Measurements from ENCODE around the gene LYST. TPM values are rescaled to one million over a fixed set of nuclear protein-coding genes. Genes with fewer than 3 reads are reported as not detected.
"Not testable (repeated sequence)": the region's sequence is repeated elsewhere in the genome, so short reads cannot be mapped to it uniquely, and the experiment has no call there.

LYST gene
- total RNA-seq, 1 donor from 2014 or later: 52.1 TPM

GRCh38 chr1:235648954-235649367 lies 217.7 kb downstream of the LYST start:
- no peaks in the 10 kb centered on the region for H3K27me3 ChIP-seq
- DNase-seq (ENCODE audit: extremely low spot score in 2 of 2): no peak
- H3K36me3 ChIP-seq: no peaks in the 10 kb centered on the region
- intact Hi-C loops (cut with DNase I): no loop called here
- H3K4me1 ChIP-seq: peaks cover 27% of the 10 kb centered on the region
- no peak overlapping the region for H3K27ac ChIP-seq
- TF ChIP-seq POLR2A (IDR thresholded peaks at IDR 0.05): no peak
- TF ChIP-seq POLR2AphosphoS5 (IDR thresholded peaks at IDR 0.05; ENCODE audit: insufficient read depth in 1 of 2, low read depth in 1 of 2): no peak
- no peak for TF ChIP-seq CTCF (IDR thresholded peaks at IDR 0.05)
- H3K9me3 ChIP-seq: no peaks in the 10 kb centered on the region
- peak overlapping the region; percentile 53 to 64 for H3K4me3 ChIP-seq

DNA sequence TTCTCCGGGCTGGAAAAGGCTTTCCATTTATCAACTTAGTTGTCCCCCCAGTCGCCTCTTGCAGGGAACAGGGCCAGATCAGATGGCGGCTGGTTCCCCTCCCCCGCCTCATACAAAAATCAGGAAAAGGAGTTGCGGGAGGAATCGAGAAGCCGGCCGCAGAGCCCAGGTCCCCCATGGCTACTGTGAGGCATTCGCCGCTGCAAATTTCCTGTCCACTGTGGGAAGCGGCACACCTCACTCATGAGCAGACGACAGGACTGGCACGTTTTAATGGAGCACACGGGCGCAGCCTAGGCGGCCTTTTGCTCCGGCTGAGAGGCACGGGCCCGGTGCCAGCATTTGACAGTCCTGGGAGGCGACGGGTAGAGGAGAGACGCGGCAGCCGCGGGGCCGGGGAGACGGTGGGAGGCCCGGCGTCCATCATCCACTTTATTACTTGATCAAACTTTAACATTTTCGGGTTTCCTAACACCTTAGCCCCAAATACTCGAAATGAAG lies 218.2 kb downstream of the LYST start:
- peaks cover 27% of the 10 kb centered on the region for H3K4me1 ChIP-seq
- no peak overlapping the region for H3K27ac ChIP-seq
- H3K27me3 ChIP-seq: no peaks in the 10 kb centered on the region
- peak overlapping the region; percentile 53 to 64 for H3K4me3 ChIP-seq
- H3K9me3 ChIP-seq: no peaks in the 10 kb centered on the region
- intact Hi-C loops (cut with DNase I): no loop called here
- no peak for DNase-seq (ENCODE audit: extremely low spot score in 2 of 2)
- no peak for TF ChIP-seq POLR2AphosphoS5 (IDR thresholded peaks at IDR 0.05; ENCODE audit: insufficient read depth in 1 of 2, low read depth in 1 of 2)
- TF ChIP-seq CTCF (IDR thresholded peaks at IDR 0.05): no peak
- TF ChIP-seq POLR2A (IDR thresholded peaks at IDR 0.05): no peak
- no peaks in the 10 kb centered on the region for H3K36me3 ChIP-seq

DNA sequence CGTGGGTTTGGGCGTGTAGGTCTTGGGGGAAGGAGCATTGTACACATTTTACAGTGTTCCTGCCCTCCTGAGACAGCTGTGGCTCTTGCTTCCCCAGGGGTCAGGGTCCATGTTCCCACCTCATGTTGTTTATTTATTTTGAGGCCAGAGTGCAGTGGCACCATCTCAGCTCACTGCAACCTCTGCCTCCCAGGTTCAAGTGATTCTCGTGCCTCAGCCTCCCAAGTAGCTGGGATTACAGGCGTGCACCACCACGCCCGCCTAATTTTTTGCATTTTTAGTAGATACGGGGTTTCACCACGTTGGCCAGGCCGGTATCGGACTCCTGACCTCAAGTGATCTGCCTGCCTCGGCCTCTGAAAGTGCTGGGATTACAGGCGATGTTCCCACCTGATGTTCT lies 219.2 kb downstream of the LYST start:
- intact Hi-C loops (cut with DNase I); H3K4me3 ChIP-seq; H3K36me3 ChIP-seq; H3K27me3 ChIP-seq; DNase-seq (ENCODE audit: extremely low spot score in 2 of 2); H3K9me3 ChIP-seq; H3K27ac ChIP-seq: not testable (repeated sequence)
- H3K4me1 ChIP-seq: peaks cover 27% of the 10 kb centered on the region

GRCh38 chr1:235646463-235646862 lies 220.2 kb downstream of the LYST start:
- Histone ChIP-seq H3K4me3 (no peak overlapping the region), H3K36me3 (no peaks in the 10 kb centered on the region), H3K9me3 (no peaks in the 10 kb centered on the region), H3K27me3 (no peaks in the 10 kb centered on the region), H3K27ac (no peak overlapping the region), H3K4me1 (peaks cover 27% of the 10 kb centered on the region)
- TF ChIP-seq POLR2AphosphoS5 (IDR thresholded peaks at IDR 0.05; ENCODE audit: insufficient read depth in 1 of 2, low read depth in 1 of 2) (no peak), CTCF (IDR thresholded peaks at IDR 0.05) (no peak), POLR2A (IDR thresholded peaks at IDR 0.05) (no peak)
- intact Hi-C loops (cut with DNase I): no loop called here
- DNase-seq (ENCODE audit: extremely low spot score in 2 of 2): no peak

DNA sequence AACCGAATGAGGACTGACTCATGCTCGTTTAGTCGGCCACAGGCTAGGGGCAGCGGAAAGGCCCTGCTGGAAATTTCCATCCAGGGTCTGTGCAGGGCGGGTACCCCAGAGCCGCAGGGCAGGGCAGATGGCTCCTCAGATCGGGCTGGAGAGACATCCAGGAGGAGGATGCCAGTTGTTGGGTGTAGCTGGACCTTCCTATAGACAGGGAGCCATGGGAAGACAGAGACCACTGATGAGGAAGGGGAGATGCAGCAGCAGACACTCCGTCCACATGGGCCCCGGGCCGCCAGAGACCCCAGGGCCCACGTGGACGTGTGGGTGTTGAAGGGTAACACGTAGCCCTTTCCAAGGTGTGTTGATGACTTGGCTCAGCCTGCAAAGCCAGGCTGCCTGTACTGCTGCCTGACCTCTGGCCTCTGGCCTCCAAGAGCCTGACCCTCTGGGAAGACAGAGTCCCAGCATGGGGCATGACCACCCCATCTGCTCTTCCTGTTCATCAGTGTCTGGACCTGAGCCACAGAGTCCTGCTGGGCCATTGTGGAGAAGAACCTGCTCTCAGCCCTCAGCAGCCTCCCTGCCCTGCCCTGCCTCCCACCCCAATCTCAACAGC lies 221.9 kb downstream of the LYST start:
- H3K4me1 ChIP-seq: peaks cover 13% of the 10 kb centered on the region
- H3K9me3 ChIP-seq: no peaks in the 10 kb centered on the region
- TF ChIP-seq POLR2A (IDR thresholded peaks at IDR 0.05) (no peak), CTCF (IDR thresholded peaks at IDR 0.05) (no peak), POLR2AphosphoS5 (IDR thresholded peaks at IDR 0.05; ENCODE audit: insufficient read depth in 1 of 2, low read depth in 1 of 2) (no peak)
- no peak for DNase-seq (ENCODE audit: extremely low spot score in 2 of 2)
- H3K27ac ChIP-seq: no peak overlapping the region
- no peak overlapping the region for H3K4me3 ChIP-seq
- intact Hi-C loops (cut with DNase I): no loop called here
- no peaks in the 10 kb centered on the region for H3K36me3 ChIP-seq
- H3K27me3 ChIP-seq: no peaks in the 10 kb centered on the region
